Lung (tissue), 12 donors: ENCODE measurements around the gene MST1. TPM values are rescaled to one million over a fixed set of nuclear protein-coding genes. Genes with fewer than 3 reads are reported as not detected.

Experiments used
- ATAC-seq: fragments of 200-7000 bp; cut with Tn5 transposase; one replicate; pipeline ENCODE4 v1.9.1; 2020; ENCODE audit warnings: moderate number of reproducible peaks; ENCODE audit not compliant: insufficient read depth, low FRiP score
- DNase-seq, 3 donors: peaks; one replicate each; pipeline ENCODE4 v3.0.0-alpha.2; 2013 to 2017
- H3K27ac ChIP-seq, 2 donors: one replicate each; pipeline ENCODE4 v1.5.1; 2013; ENCODE audit warnings: mild to moderate bottlenecking in 2 of 2, moderate library complexity in 2 of 2, control low read depth in 1 of 2, inconsistent platforms in 1 of 2, low read depth in 1 of 2, low read length in 1 of 2
- H3K27me3 ChIP-seq, 3 donors: one replicate each; pipeline ENCODE4 v1.5.1; 2013; ENCODE audit warnings: low read length in 2 of 3; ENCODE audit not compliant: control insufficient read depth in 3 of 3, insufficient read depth in 3 of 3
- H3K36me3 ChIP-seq, 4 donors: one replicate each; pipeline ENCODE4 v1.5.1; 2013; ENCODE audit warnings: low read length in 4 of 4, mild to moderate bottlenecking in 1 of 4, moderate library complexity in 1 of 4; ENCODE audit not compliant: control insufficient read depth in 4 of 4, insufficient read depth in 4 of 4
- H3K4me1 ChIP-seq, 5 donors: one replicate each; pipeline ENCODE4 v1.5.1; 2013; ENCODE audit warnings: low read length in 5 of 5, mild to moderate bottlenecking in 2 of 5, moderate library complexity in 1 of 5; ENCODE audit not compliant: control insufficient read depth in 5 of 5, insufficient read depth in 5 of 5
- H3K4me3 ChIP-seq: one replicate; pipeline ENCODE4 v1.5.1; 2013; ENCODE audit warnings: mild to moderate bottlenecking, control low read depth, moderate library complexity
- H3K9ac ChIP-seq, 2 donors: one replicate each; pipeline ENCODE4 v1.5.1; 2013; ENCODE audit warnings: low read length in 2 of 2, control low read depth in 1 of 2; ENCODE audit not compliant: insufficient read depth in 1 of 2
- H3K9me3 ChIP-seq, 4 donors: one replicate each; pipeline ENCODE4 v1.5.1; 2013; ENCODE audit warnings: low read length in 3 of 4, mild to moderate bottlenecking in 1 of 4, moderate library complexity in 1 of 4; ENCODE audit not compliant: control insufficient read depth in 4 of 4, insufficient read depth in 3 of 4
- WGBS, 2 donors: extraction: QIAGEN DNeasy Blood & Tissue Kit; methylation state at CpG; one replicate each; pipeline ENCODE4 v1.1.7; 2013; 5-methylcytosine and 5-hydroxymethylcytosine counted together
- polyA plus RNA-seq, 2 donors: library from polyadenylated mRNA; stranded (reverse); fragments of 200-250 nt; gene quantifications; one replicate each; pipeline ENCODE4 v1.2.1, GENCODE V29; 2013
- total RNA-seq, 2 donors: library from RNA; depleted of rRNA in 1 of 2; stranded (reverse); fragments of >200 nt in 1 of 2; gene quantifications; one replicate each; pipeline ENCODE4 v1.2.1, GENCODE V29; 2014 to 2021
- TF ChIP-seq, protein P1 (sequence below): IDR thresholded peaks from 2 replicates; pipeline ENCODE4 v1.5.1; 2012; ENCODE audit warnings: mild to moderate bottlenecking; ENCODE audit errors: control extremely low read depth, extremely low read depth
- donor health status: control.
- donor health status: control.
- donor health status: Bipolar disorder and iron deficiency.
- donor health status: healthy.
- donor health status: DM: yes; HTN: yes; CAD: no.

Gene MST1
- total and polyA plus RNA-seq, 4 donors: 8.3 to 27.0 (median 17.2) TPM

DNA sequence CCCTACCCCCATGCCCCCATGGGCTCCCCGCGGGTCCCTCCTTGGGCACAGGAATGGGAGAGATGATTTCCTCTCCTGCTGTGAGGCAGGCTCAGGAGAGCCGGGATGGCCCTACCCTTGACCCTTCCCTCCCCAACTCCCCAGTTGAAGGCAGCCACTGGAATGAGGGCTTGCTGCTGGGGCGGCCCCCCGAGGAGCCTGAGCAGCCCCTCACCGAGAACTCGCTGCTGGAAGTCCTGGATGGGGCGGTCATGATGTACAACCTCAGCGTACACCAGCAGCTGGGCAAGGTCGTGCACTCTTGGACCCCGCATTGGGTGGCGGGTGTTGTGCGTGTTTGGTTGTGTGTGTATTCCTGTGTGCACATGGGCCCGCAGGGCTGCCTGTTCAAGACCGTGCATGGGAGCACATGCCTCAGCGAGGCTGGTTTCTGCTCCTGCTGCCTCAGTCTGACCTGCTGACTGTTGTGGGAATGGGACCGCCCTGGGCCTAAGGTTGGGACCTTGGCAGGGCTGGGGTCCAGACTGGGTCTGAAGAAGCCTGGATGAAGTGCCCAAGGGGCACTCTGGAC is 16.2 kb upstream of the MST1 start:
- peaks cover 0 to 5% (median 0%) of the 10 kb centered on the region in 5 donors for H3K4me1 ChIP-seq
- 96% methylated on average over 17 of the region's 17 CpGs for WGBS, 2 donors
- no peak overlapping the region for H3K9ac ChIP-seq
- no peak overlapping the region for H3K27ac ChIP-seq
- H3K4me3 ChIP-seq: no peak overlapping the region
- no peaks in the 10 kb centered on the region for H3K9me3 ChIP-seq
- no peak for ATAC-seq
- no peaks in the 10 kb centered on the region for H3K27me3 ChIP-seq
- peaks cover 0 to 56% (median 19%) of the 10 kb centered on the region in 4 donors for H3K36me3 ChIP-seq
- DNase-seq: no peak
- TF ChIP-seq, protein P1, sequence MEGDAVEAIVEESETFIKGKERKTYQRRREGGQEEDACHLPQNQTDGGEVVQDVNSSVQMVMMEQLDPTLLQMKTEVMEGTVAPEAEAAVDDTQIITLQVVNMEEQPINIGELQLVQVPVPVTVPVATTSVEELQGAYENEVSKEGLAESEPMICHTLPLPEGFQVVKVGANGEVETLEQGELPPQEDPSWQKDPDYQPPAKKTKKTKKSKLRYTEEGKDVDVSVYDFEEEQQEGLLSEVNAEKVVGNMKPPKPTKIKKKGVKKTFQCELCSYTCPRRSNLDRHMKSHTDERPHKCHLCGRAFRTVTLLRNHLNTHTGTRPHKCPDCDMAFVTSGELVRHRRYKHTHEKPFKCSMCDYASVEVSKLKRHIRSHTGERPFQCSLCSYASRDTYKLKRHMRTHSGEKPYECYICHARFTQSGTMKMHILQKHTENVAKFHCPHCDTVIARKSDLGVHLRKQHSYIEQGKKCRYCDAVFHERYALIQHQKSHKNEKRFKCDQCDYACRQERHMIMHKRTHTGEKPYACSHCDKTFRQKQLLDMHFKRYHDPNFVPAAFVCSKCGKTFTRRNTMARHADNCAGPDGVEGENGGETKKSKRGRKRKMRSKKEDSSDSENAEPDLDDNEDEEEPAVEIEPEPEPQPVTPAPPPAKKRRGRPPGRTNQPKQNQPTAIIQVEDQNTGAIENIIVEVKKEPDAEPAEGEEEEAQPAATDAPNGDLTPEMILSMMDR: no peak

DNA sequence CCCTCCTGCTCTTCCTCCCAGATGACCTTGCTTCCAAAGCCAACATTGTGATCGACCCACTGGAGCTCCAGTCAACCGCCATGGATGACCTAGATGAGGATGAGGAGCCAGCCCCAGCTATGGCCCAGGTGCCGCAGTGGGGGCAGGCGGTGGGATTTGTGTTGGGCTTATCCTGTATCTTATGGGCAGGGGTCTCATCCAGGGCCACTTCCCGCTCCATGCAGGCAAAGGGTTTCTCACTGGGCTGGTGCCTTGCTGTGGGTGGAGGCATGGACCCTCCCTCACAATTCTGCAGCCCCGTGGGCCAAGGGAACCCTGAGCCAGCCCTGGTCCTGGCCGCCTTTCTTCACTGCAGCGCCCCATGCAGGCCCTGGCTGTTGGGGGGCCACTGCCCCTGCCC is 15.4 kb upstream of the MST1 start:
- no peaks in the 10 kb centered on the region for H3K27me3 ChIP-seq
- DNase-seq (no peak), ATAC-seq (no peak)
- no peaks in the 10 kb centered on the region for H3K9me3 ChIP-seq
- TF ChIP-seq, protein P1: no peak
- H3K27ac ChIP-seq: no peak overlapping the region
- H3K36me3 ChIP-seq: peaks cover 0 to 60% (median 20%) of the 10 kb centered on the region in 4 donors
- peaks cover 0 to 5% (median 0%) of the 10 kb centered on the region in 5 donors for H3K4me1 ChIP-seq
- H3K9ac ChIP-seq: no peak overlapping the region
- 93 to 97% methylated on average over 8 of the region's 8 CpGs for WGBS, 2 donors
- H3K4me3 ChIP-seq: no peak overlapping the region

DNA sequence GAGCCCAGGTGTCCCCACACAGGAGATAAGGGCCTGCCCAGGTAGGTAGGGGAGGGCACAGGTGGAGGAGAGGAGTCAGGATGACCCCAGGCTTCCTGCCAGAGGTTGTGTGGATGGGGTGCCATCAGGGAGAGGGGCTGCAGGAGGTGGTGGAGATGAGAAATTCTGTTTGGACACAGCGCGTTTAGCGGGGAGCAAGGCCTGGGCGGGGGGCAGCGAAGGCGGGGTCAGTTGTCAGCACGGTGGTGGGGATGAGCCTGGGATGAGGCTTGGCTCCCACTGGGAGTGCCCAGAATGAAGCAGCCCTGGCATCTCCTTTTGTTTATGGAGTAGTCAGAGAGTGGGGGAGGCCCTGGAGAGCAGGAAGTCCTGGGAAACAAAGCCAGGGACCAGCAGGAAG is 14.7 kb upstream of the MST1 start:
- H3K27me3 ChIP-seq: no peaks in the 10 kb centered on the region
- peaks cover 0 to 66% (median 20%) of the 10 kb centered on the region in 4 donors for H3K36me3 ChIP-seq
- no peak overlapping the region for H3K4me3 ChIP-seq
- 76 to 84% methylated on average over 7 of the region's 7 CpGs for WGBS, 2 donors
- DNase-seq (no peak), ATAC-seq (no peak)
- TF ChIP-seq, protein P1: no peak
- H3K27ac ChIP-seq: no peak overlapping the region
- no peak overlapping the region for H3K9ac ChIP-seq
- peaks cover 0 to 5% (median 0%) of the 10 kb centered on the region in 5 donors for H3K4me1 ChIP-seq
- no peaks in the 10 kb centered on the region for H3K9me3 ChIP-seq
